HL-60/S4 (cell line): ENCODE results near the gene IGSF23.

Experiments
- in situ Hi-C: fragments of 300-500 bp; cut with MboI; formaldehyde crosslinking; loops from 2 replicates; pipeline ENCODE4 v1.14.3; 2022; ENCODE audit warnings: low sequenced_read_pairs

Gene IGSF23

GRCh38 chr19:44684892-44685863 is 71.8 kb downstream of the IGSF23 start:
- in situ Hi-C loops: loop anchor here (10.0 kb wide), 1 partner anchor 90 kb away; the partner anchor contains the start of gene CBLC

GRCh38 chr19:44685877-44686276 is 72.5 kb downstream of the IGSF23 start:
- in situ Hi-C loops: loop anchor here (10.0 kb wide), 1 partner anchor 89 kb away; the partner anchor contains the start of gene CBLC
